GM23338 (cell line): ENCODE measurements around the gene MRPL23. TPM values are rescaled to one million over a fixed set of nuclear protein-coding genes. Genes with fewer than 3 reads are reported as not detected.

Experiments used
- ATAC-seq: fragments of 200-7000 bp; cut with Tn5 transposase; 3 replicates; pipeline ENCODE4 v1.9.1; 2020
- DNase-seq: peaks from one replicate; pipeline ENCODE4 v3.0.0-alpha.2; 2015; ENCODE audit warnings: low spot score
- H2AFZ ChIP-seq: fragments of 200-600 bp; sonication (generic); 2 replicates; pipeline ENCODE4 v1.8.0; 2016; ENCODE audit warnings: antibody characterized with exemption, mild to moderate bottlenecking, moderate library complexity
- H3F3A ChIP-seq: fragments of 200-600 bp; sonication (generic); replicated peaks from 2 replicates; pipeline ENCODE4 v1.8.0; 2017; ENCODE audit warnings: antibody characterized with exemption, mixed run types, low read depth
- H3K27ac ChIP-seq: fragments of 200-600 bp; sonication (generic); 2 replicates; pipeline ENCODE4 v1.6.1; 2016; ENCODE audit warnings: low read depth
- H3K27me3 ChIP-seq: fragments of 200-600 bp; sonication (generic); 2 replicates; pipeline ENCODE4 v1.8.0; 2016; ENCODE audit warnings: mild to moderate bottlenecking, mixed run types, moderate library complexity; ENCODE audit not compliant: insufficient read depth
- H3K36me3 ChIP-seq: fragments of 200-600 bp; sonication (generic); 2 replicates; pipeline ENCODE4 v1.8.0; 2016; ENCODE audit warnings: mild to moderate bottlenecking; ENCODE audit not compliant: insufficient read depth
- H3K4me1 ChIP-seq: fragments of 200-600 bp; sonication (generic); 2 replicates; pipeline ENCODE4 v1.8.0; 2016; ENCODE audit warnings: mild to moderate bottlenecking, moderate library complexity; ENCODE audit not compliant: insufficient read depth
- H3K4me2 ChIP-seq: fragments of 200-600 bp; sonication (generic); 2 replicates; pipeline ENCODE4 v1.7.1; 2017; ENCODE audit warnings: mixed run types
- H3K4me3 ChIP-seq: fragments of 200-600 bp; sonication (generic); 2 replicates; pipeline ENCODE4 v1.6.1; 2016; ENCODE audit warnings: mixed run types
- H3K79me2 ChIP-seq: fragments of 200-600 bp; sonication (generic); replicated peaks from 2 replicates; pipeline ENCODE4 v1.8.0; 2017; ENCODE audit warnings: mild to moderate bottlenecking; ENCODE audit not compliant: insufficient read depth
- H3K9me2 ChIP-seq: fragments of 200-600 bp; sonication (generic); 2 replicates; pipeline ENCODE4 v1.8.0; 2017; ENCODE audit not compliant: insufficient read depth
- H4K20me1 ChIP-seq: fragments of 200-600 bp; sonication (generic); replicated peaks from 2 replicates; pipeline ENCODE4 v1.8.0; 2017; ENCODE audit warnings: mild to moderate bottlenecking; ENCODE audit not compliant: insufficient read depth
- H3K27ac Mint-ChIP-seq: 2 replicates; pipeline ENCODE4 v1.8.0; 2020; ENCODE audit warnings: inconsistent platforms, mild to moderate bottlenecking, moderate library complexity, mixed read lengths
- H3K27me3 Mint-ChIP-seq: 3 replicates; pipeline ENCODE4 v1.8.0; 2022; ENCODE audit warnings: low read depth, mild to moderate bottlenecking, moderate library complexity, mixed read lengths, inconsistent platforms; ENCODE audit not compliant: insufficient read depth, poor library complexity
- H3K36me3 Mint-ChIP-seq: 3 replicates; pipeline ENCODE4 v1.8.0; 2021; ENCODE audit warnings: low read depth, mild to moderate bottlenecking, inconsistent platforms, moderate library complexity, mixed read lengths
- H3K4me1 Mint-ChIP-seq: 3 replicates; pipeline ENCODE4 v1.8.0; 2020; ENCODE audit warnings: mild to moderate bottlenecking, inconsistent platforms, mixed read lengths
- H3K4me3 Mint-ChIP-seq: 3 replicates; pipeline ENCODE4 v1.8.0; 2021; ENCODE audit warnings: moderate library complexity, mild to moderate bottlenecking, inconsistent platforms, mixed read lengths
- H3K9me3 Mint-ChIP-seq: 3 replicates; pipeline ENCODE4 v1.8.0; 2020; ENCODE audit warnings: moderate library complexity, mild to moderate bottlenecking, inconsistent platforms, mixed read lengths
- CREB1 ChIP-seq: fragments of 250-450 bp; sonication (Bioruptor Pico); IDR thresholded peaks from 2 replicates; pipeline ENCODE4 v1.5.0; 2020; ENCODE audit warnings: low read depth, mild to moderate bottlenecking, moderate library complexity
- CTCF ChIP-seq, 2 experiments: fragments of 200-600 bp in 1 of 2; sonication (generic) in 1 of 2; conservative IDR thresholded peaks; 2 replicates each; pipeline versions ENCODE4 v1.5.1 to v1.6.1; 2016 to 2017; ENCODE audit warnings: antibody characterized with exemption in 2 of 2, low read depth in 2 of 2, mild to moderate bottlenecking in 2 of 2, moderate library complexity in 1 of 2
- EZH2 ChIP-seq: fragments of 200-600 bp; sonication (generic); IDR thresholded peaks from one replicate; pipeline ENCODE4 v1.8.0; 2017; ENCODE audit warnings: antibody characterized with exemption, mild to moderate bottlenecking, low read depth; ENCODE audit not compliant: unreplicated experiment
- JUNB ChIP-seq: IDR thresholded peaks from one replicate; pipeline ENCODE4 v1.6.1; 2016; ENCODE audit warnings: antibody characterized with exemption; ENCODE audit not compliant: unreplicated experiment
- NANOG ChIP-seq: IDR thresholded peaks from 2 replicates; pipeline ENCODE4 v1.6.1; 2016; ENCODE audit warnings: antibody characterized with exemption, borderline replicate concordance
- POLR2AphosphoS5 ChIP-seq: IDR thresholded peaks from 2 replicates; pipeline ENCODE4 v1.6.1; 2016; ENCODE audit warnings: antibody characterized with exemption, low read depth
- STAT1 ChIP-seq: IDR thresholded peaks from one replicate; pipeline ENCODE4 v1.6.1; 2016; ENCODE audit warnings: antibody characterized with exemption; ENCODE audit not compliant: unreplicated experiment
- ZNF114 ChIP-seq: fragments of 250-450 bp; sonication (Bioruptor Pico); IDR thresholded peaks from 2 replicates; pipeline ENCODE4 v1.5.0; 2020; ENCODE audit warnings: mild to moderate bottlenecking, moderate library complexity
- ZNF462 ChIP-seq: fragments of 250-450 bp; sonication (Bioruptor Pico); IDR thresholded peaks from 2 replicates; pipeline ENCODE4 v1.5.0; 2020; ENCODE audit warnings: mild to moderate bottlenecking, moderate library complexity
- polyA plus RNA-seq: library from polyadenylated mRNA; unstranded; fragments of >200 nt; fragmentation: Nextera tagmentation; extraction: Ambion mirVana; gene quantifications from 2 replicates; pipeline ENCODE4 v1.2.1, GENCODE V29; 2016
- total RNA-seq: library from RNA; depleted of rRNA; stranded (reverse); fragments of >200 nt; shearing (Covaris generic); gene quantifications from 2 replicates; pipeline ENCODE4 v1.2.3, GENCODE V29; 2014

The MRPL23 gene
- total and polyA plus RNA-seq, 2 experiments from 2014 or later: 84.7 to 91.5 TPM

- H3K79me2 ChIP-seq: no peaks in the 10 kb centered on the region
- Mint-ChIP-seq H3K36me3 (no peaks in the 10 kb centered on the region), H3K4me3 (no peak overlapping the region), H3K9me3 (no peaks in the 10 kb centered on the region), H3K27me3 (peaks cover 3% of the 10 kb centered on the region), H3K4me1 (peaks cover 8% of the 10 kb centered on the region), H3K27ac (no peak overlapping the region)
- H3K4me3 ChIP-seq: no peak overlapping the region
- no peaks in the 10 kb centered on the region for H3F3A ChIP-seq
- H2AFZ ChIP-seq: no peak overlapping the region
- no peak for TF ChIP-seq ZNF462 (CRISPR knock-in tag)
- no peak for TF ChIP-seq JUNB
- TF ChIP-seq STAT1: no peak
- H3K27ac ChIP-seq: no peak overlapping the region
- H4K20me1 ChIP-seq: no peaks in the 10 kb centered on the region
- DNase-seq (no peak), ATAC-seq (no peak)
- H3K27me3 ChIP-seq: no peaks in the 10 kb centered on the region
- no peaks in the 10 kb centered on the region for H3K4me1 ChIP-seq
- no peak overlapping the region for H3K4me2 ChIP-seq
- no peaks in the 10 kb centered on the region for H3K36me3 ChIP-seq
- H3K9me2 ChIP-seq: no peaks in the 10 kb centered on the region
Observed at GRCh38 chr11:1899090-1899489, 48.0 kb upstream of the MRPL23 start.

- ATAC-seq (no peak), DNase-seq (no peak)
- Histone ChIP-seq H3K79me2 (no peaks in the 10 kb centered on the region), H3F3A (no peaks in the 10 kb centered on the region), H3K9me2 (no peaks in the 10 kb centered on the region), H2AFZ (no peak overlapping the region), H4K20me1 (no peaks in the 10 kb centered on the region), H3K4me3 (no peak overlapping the region), H3K4me1 (no peaks in the 10 kb centered on the region), H3K27me3 (no peaks in the 10 kb centered on the region), H3K27ac (no peak overlapping the region), H3K4me2 (no peak overlapping the region), H3K36me3 (no peaks in the 10 kb centered on the region)
- Mint-ChIP-seq H3K9me3 (no peaks in the 10 kb centered on the region), H3K4me3 (no peak overlapping the region), H3K36me3 (no peaks in the 10 kb centered on the region), H3K4me1 (peaks cover 8% of the 10 kb centered on the region), H3K27me3 (peaks cover 3% of the 10 kb centered on the region), H3K27ac (no peak overlapping the region)
- TF ChIP-seq CTCF (conservative IDR thresholded peaks at IDR 0.05; ENCODE audit: low read depth in 2 of 2) (no peak), CREB1 (CRISPR knock-in tag) (no peak), NANOG (no peak), STAT1 (no peak), EZH2 (no peak), POLR2AphosphoS5 (no peak), ZNF114 (no peak)
Observed at GRCh38 chr11:1899686-1900085, 47.4 kb upstream of the MRPL23 start.
